Panc1 (cell line): ENCODE data around the gene IBA57. TPM values are rescaled to one million over a fixed set of nuclear protein-coding genes. Genes with fewer than 3 reads are reported as not detected.

Experiments used
- ATAC-seq: fragments of 200-7000 bp; cut with Tn5 transposase; 2 replicates; pipeline ENCODE4 v1.9.1; 2020; ENCODE audit warnings: mild to moderate bottlenecking, moderate library complexity
- BruUV-seq: library from RNA; stranded (reverse); fragments of 400-500 nt; replicated peaks from 2 replicates; lab custom pipeline; 2021; lab: Mats Ljungman, UMichigan
- CTCF ChIA-PET: fragments of 300-600 bp; sonication (Branson Sonifier 250); formaldehyde crosslinking; loops from one replicate; lab custom pipeline; 2022; ENCODE audit warnings: antibody characterized with exemption; lab: Charles Lee
- POLR2A ChIA-PET: fragments of 300-600 bp; sonication (Branson Sonifier 250); formaldehyde crosslinking; loops from one replicate; lab custom pipeline; 2022; ENCODE audit warnings: antibody characterized with exemption; lab: Charles Lee
- DNase-seq: peaks from one replicate; pipeline ENCODE4 v3.0.0-alpha.2; 2010; ENCODE audit warnings: low read depth, low spot score
- H3K27ac ChIP-seq: 2 replicates; pipeline ENCODE4 v1.5.1; 2011; ENCODE audit warnings: mild to moderate bottlenecking, low read length, inconsistent platforms
- H3K27me3 ChIP-seq: fragments of 200-500 bp; sonication (Bioruptor generic); 2 replicates; pipeline ENCODE4 v1.6.0; 2014; ENCODE audit warnings: low read length, inconsistent platforms; ENCODE audit not compliant: control insufficient read depth, insufficient read depth
- H3K36me3 ChIP-seq: fragments of 200-500 bp; sonication (Bioruptor generic); 2 replicates; pipeline ENCODE4 v1.5.1; 2014; ENCODE audit warnings: inconsistent platforms, mild to moderate bottlenecking, low read length, moderate library complexity; ENCODE audit not compliant: control insufficient read depth, insufficient read depth
- H3K4me1 ChIP-seq: 2 replicates; pipeline ENCODE4 v1.5.1; 2011; ENCODE audit warnings: inconsistent platforms, mild to moderate bottlenecking, low read length, moderate library complexity; ENCODE audit not compliant: control insufficient read depth, insufficient read depth
- H3K4me3 ChIP-seq, 2 experiments: 2 replicates each; pipeline ENCODE4 v1.5.1; 2011 to 2012; ENCODE audit warnings: low read depth in 2 of 2, low read length in 2 of 2, mild to moderate bottlenecking in 2 of 2, inconsistent platforms in 1 of 2, moderate library complexity in 1 of 2
- H3K9me3 ChIP-seq: fragments of 200-500 bp; sonication (Bioruptor generic); 2 replicates; pipeline ENCODE4 v1.5.1; 2014; ENCODE audit warnings: low read depth, mild to moderate bottlenecking, inconsistent platforms, low read length, moderate library complexity; ENCODE audit not compliant: control insufficient read depth, insufficient read depth
- POLR2AphosphoS5 ChIP-seq: IDR thresholded peaks from 2 replicates; pipeline ENCODE4 v1.6.1; 2012; ENCODE audit warnings: mild to moderate bottlenecking, low read depth, low read length, moderate library complexity
- SIN3A ChIP-seq: IDR thresholded peaks from 2 replicates; pipeline ENCODE4 v1.6.1; 2012; ENCODE audit warnings: low read depth, mild to moderate bottlenecking, low read length, moderate library complexity, borderline replicate concordance; ENCODE audit not compliant: insufficient read depth
- TCF7L2 ChIP-seq: IDR thresholded peaks from 2 replicates; pipeline ENCODE4 v1.6.1; 2011; ENCODE audit warnings: mild to moderate bottlenecking, low read depth, low read length, inconsistent platforms
- in situ Hi-C: cut with HindIII; loops from 2 replicates; pipeline ENCODE4 v1.10.0; 2016; ENCODE audit warnings: low sequenced_read_pairs, low pct_unique_long_range_greater_than_20kb
- intact Hi-C: fragments of 100-400 bp; cut with micrococcal nuclease; formaldehyde crosslinking; loops from one replicate; pipeline ENCODE4 v1.10.0; 2022; ENCODE audit not compliant: unreplicated experiment
- total RNA-seq: library from RNA; stranded (reverse); gene quantifications from one replicate; pipeline ENCODE4 v1.2.1, GENCODE V29; 2021; ENCODE audit not compliant: unreplicated experiment
- TF ChIP-seq, protein P1 (sequence below), 2 experiments: IDR thresholded peaks; 2 replicates each; pipeline ENCODE4 v1.6.1; 2011 to 2012; ENCODE audit warnings: low read depth in 2 of 2, control low read depth in 1 of 2, low read length in 1 of 2, mild to moderate bottlenecking in 1 of 2, moderate library complexity in 1 of 2; ENCODE audit not compliant: insufficient read depth in 1 of 2
- TF ChIP-seq, protein P2 (sequence below): fragments of 450-650 bp; IDR thresholded peaks from 2 replicates; pipeline ENCODE4 v1.5.1; 2017; ENCODE audit warnings: mild to moderate bottlenecking

Gene IBA57
- total RNA-seq, 1 experiment from 2014 or later: 11.3 TPM

DNA sequence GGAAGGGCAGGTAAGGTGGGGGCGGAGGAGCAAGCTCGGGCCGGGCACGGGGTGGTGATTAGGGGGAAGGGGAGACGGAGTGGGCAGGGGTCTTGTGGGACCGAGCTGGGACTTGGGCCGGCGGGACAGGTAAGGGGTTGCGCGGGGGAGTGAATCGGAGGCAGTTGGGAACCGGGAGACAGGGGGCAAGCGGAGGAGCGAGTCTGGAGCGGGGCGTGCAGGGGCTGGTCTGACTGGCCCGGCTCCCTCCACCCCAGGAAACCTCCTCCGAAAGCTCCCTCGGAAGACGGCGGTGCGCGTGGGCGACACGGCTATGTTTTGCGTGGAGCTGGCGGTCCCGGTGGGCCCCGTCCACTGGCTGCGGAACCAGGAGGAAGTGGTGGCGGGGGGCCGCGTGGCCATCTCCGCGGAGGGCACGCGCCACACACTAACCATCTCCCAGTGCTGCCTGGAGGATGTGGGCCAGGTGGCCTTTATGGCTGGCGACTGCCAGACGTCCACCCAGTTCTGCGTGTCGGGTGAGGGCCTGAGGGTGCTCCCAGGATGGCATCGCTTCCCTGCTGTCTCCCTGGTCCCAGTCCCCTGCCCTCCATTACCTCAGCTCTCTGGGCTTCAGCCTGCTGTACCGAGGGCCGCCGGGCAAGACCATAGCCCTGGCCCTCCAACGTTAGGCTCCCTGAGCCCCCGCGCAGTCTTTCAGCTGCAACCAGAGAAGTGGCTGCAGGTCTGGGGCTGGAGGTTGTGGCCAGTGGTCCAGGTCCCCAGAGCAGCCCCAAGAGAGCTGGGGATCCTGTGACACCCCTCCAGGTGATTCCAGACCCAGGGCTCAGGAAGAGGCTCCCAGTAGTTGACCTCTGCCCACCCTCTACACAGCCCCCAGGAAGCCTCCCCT lies 48.6 kb downstream of the IBA57 start:
- intact Hi-C loops (no loop called here), in situ Hi-C loops (no loop called here)
- DNase-seq: no peak
- ChIA-PET POLR2A (interaction anchor here (0.6 kb wide), 1 partner anchor 7 kb away, joined by 4 read pairs; no protein-coding TSS in a partner anchor), CTCF (interaction anchor here (0.7 kb wide), 1 partner anchor 193 kb away, joined by 6 read pairs; no protein-coding TSS in a partner anchor)
- TF ChIP-seq, protein P1, sequence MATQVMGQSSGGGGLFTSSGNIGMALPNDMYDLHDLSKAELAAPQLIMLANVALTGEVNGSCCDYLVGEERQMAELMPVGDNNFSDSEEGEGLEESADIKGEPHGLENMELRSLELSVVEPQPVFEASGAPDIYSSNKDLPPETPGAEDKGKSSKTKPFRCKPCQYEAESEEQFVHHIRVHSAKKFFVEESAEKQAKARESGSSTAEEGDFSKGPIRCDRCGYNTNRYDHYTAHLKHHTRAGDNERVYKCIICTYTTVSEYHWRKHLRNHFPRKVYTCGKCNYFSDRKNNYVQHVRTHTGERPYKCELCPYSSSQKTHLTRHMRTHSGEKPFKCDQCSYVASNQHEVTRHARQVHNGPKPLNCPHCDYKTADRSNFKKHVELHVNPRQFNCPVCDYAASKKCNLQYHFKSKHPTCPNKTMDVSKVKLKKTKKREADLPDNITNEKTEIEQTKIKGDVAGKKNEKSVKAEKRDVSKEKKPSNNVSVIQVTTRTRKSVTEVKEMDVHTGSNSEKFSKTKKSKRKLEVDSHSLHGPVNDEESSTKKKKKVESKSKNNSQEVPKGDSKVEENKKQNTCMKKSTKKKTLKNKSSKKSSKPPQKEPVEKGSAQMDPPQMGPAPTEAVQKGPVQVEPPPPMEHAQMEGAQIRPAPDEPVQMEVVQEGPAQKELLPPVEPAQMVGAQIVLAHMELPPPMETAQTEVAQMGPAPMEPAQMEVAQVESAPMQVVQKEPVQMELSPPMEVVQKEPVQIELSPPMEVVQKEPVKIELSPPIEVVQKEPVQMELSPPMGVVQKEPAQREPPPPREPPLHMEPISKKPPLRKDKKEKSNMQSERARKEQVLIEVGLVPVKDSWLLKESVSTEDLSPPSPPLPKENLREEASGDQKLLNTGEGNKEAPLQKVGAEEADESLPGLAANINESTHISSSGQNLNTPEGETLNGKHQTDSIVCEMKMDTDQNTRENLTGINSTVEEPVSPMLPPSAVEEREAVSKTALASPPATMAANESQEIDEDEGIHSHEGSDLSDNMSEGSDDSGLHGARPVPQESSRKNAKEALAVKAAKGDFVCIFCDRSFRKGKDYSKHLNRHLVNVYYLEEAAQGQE (IDR thresholded peaks at IDR 0.05; ENCODE audit: insufficient read depth in 1 of 2, low read depth in 2 of 2, low read length in 1 of 2): no peak
- TF ChIP-seq, protein P2, sequence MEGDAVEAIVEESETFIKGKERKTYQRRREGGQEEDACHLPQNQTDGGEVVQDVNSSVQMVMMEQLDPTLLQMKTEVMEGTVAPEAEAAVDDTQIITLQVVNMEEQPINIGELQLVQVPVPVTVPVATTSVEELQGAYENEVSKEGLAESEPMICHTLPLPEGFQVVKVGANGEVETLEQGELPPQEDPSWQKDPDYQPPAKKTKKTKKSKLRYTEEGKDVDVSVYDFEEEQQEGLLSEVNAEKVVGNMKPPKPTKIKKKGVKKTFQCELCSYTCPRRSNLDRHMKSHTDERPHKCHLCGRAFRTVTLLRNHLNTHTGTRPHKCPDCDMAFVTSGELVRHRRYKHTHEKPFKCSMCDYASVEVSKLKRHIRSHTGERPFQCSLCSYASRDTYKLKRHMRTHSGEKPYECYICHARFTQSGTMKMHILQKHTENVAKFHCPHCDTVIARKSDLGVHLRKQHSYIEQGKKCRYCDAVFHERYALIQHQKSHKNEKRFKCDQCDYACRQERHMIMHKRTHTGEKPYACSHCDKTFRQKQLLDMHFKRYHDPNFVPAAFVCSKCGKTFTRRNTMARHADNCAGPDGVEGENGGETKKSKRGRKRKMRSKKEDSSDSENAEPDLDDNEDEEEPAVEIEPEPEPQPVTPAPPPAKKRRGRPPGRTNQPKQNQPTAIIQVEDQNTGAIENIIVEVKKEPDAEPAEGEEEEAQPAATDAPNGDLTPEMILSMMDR: no peak
- TF ChIP-seq POLR2AphosphoS5 (no peak), SIN3A (no peak), TCF7L2 (no peak)
- H3K9me3 ChIP-seq: no peaks in the 10 kb centered on the region
- no TSS peak for BruUV-seq
- no peaks in the 10 kb centered on the region for H3K27me3 ChIP-seq
- H3K4me1 ChIP-seq: peaks cover 3% of the 10 kb centered on the region; the same call in 1 of the 2 replicates
- H3K27ac ChIP-seq: no peak overlapping the region
- peak overlapping the region in 1 of 2 experiments; percentile 22; a peak in 2 of 4 replicates for H3K4me3 ChIP-seq
- no peak for ATAC-seq
- no peaks in the 10 kb centered on the region for H3K36me3 ChIP-seq

DNA sequence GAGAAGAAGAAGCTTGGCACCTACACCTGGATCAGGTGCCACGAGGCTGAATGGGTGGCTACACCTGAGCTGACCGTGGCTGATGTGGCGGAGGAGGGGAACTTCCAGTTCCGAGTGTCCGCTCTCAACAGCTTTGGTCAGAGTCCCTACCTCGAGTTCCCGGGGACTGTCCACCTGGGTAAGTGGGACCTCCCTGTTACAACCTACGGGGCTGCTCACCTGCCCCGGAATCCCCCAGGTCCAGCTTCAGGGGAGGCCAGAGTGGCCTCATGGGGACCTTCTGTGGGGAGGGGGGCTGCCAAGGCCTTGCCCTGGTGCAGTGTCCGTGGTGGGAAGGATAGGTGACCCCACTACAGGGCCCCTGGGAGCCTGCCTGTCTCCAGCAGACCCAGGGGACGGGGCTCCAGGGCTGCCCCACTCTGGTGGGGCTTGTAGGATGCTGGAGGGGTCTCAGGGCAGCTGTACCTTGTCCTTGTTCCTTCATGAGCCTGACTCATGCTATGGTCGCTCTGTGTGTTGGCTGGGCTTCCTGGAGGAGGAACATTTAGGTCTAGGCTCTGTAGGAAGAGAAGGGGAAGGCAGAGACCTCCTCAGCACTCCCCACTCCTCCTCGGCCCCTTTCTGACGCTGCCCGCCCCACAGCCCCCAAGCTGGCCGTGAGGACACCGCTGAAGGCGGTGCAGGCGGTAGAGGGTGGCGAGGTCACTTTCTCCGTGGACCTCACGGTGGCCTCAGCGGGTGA lies 49.5 kb downstream of the IBA57 start:
- CTCF ChIA-PET: no interaction called here
- intact Hi-C loops (no loop called here), in situ Hi-C loops (no loop called here)
- Histone ChIP-seq H3K36me3 (no peaks in the 10 kb centered on the region), H3K9me3 (no peaks in the 10 kb centered on the region), H3K4me3 (no peak overlapping the region), H3K27me3 (no peaks in the 10 kb centered on the region), H3K4me1 (peaks cover 1% of the 10 kb centered on the region; the same call in 1 of the 2 replicates), H3K27ac (no peak overlapping the region)
- no TSS peak for BruUV-seq
- no peak for ATAC-seq
- POLR2A ChIA-PET: no interaction called here
- no peak for TF ChIP-seq TCF7L2
- TF ChIP-seq, protein P2: no peak
- TF ChIP-seq, protein P1 (IDR thresholded peaks at IDR 0.05; ENCODE audit: insufficient read depth in 1 of 2, low read depth in 2 of 2, low read length in 1 of 2): no peak
- no peak for TF ChIP-seq SIN3A
- TF ChIP-seq POLR2AphosphoS5: no peak
- DNase-seq: no peak
